Endothelial cell of umbilical vein (primary cell): ENCODE results near the gene RELT. TPM values are rescaled to one million over a fixed set of nuclear protein-coding genes. Genes with fewer than 3 reads are reported as not detected.

Source experiments
- polyA plus RNA-seq, 4 experiments: library from polyadenylated mRNA; depleted of rRNA in 3 of 4; stranded (reverse) in 3 of 4; unstranded in 1 of 4; fragments of >200 nt; gene quantifications; 2 replicates each; pipeline versions ENCODE4 v1.2.1 to v1.2.3, GENCODE V29; 2011 to 2012; ENCODE audit warnings: missing spikeins in 1 of 4
- total RNA-seq: library from RNA; stranded (reverse); gene quantifications from 2 replicates; pipeline ENCODE4 v1.2.3, GENCODE V29; 2021

Gene RELT
- total and polyA plus RNA-seq, 2 donors (not counting 3 experiments of a cell fraction or from before 2014, with no cell fraction given), result 6.7 to 13.1 TPM

Other genes starting within 250 kb of the RELT start
- 56.2 and 56.9 TPM in 2 replicates for gene FCHSD2, start 234.1 kb upstream of the RELT start, total RNA-seq
- gene FCHSD2, start 234.1 kb upstream of the RELT start, polyA plus RNA-seq, result 17.7 and 20.8 TPM in 2 replicates
- 4.4 and 5.6 TPM in 2 replicates for gene P2RY2, start 158.1 kb upstream of the RELT start, total RNA-seq
- 4.8 and 4.9 TPM in 2 replicates for gene P2RY2, start 158.1 kb upstream of the RELT start, polyA plus RNA-seq
- gene P2RY6, start 104.1 kb upstream of the RELT start, total RNA-seq, result 0.30 TPM in 1 of 2 replicates, not detected in the other
- gene P2RY6, start 104.1 kb upstream of the RELT start, polyA plus RNA-seq, result 0.47 and 0.54 TPM in 2 replicates
- gene ARHGEF17, start 68.1 kb upstream of the RELT start, total RNA-seq, result 80.6 and 89.9 TPM in 2 replicates
- gene ARHGEF17, start 68.1 kb upstream of the RELT start, polyA plus RNA-seq, result 74.9 and 94.3 TPM in 2 replicates
- gene FAM168A, start 221.7 kb downstream of the RELT start, total RNA-seq, result 20.5 and 22.5 TPM in 2 replicates
- 17.0 and 18.9 TPM in 2 replicates for gene FAM168A, start 221.7 kb downstream of the RELT start, polyA plus RNA-seq